22Rv1 (cell line): ENCODE data around the gene FYN.
A peak's percentile ranks its signal among the peaks of the same experiment; 100 is the strongest.

Experiments
- H3K27ac ChIP-seq: fragments of 450-650 bp; 2 replicates; pipeline ENCODE4 v1.5.1; 2017
- CTCF ChIP-seq: fragments of 450-650 bp; IDR thresholded peaks from 2 replicates; pipeline ENCODE4 v1.5.1; 2017; ENCODE audit warnings: mild to moderate bottlenecking
- ZFX ChIP-seq: fragments of 450-650 bp; IDR thresholded peaks from 2 replicates; pipeline ENCODE4 v1.6.1; 2017; ENCODE audit warnings: antibody characterized with exemption, borderline replicate concordance

The FYN gene

DNA sequence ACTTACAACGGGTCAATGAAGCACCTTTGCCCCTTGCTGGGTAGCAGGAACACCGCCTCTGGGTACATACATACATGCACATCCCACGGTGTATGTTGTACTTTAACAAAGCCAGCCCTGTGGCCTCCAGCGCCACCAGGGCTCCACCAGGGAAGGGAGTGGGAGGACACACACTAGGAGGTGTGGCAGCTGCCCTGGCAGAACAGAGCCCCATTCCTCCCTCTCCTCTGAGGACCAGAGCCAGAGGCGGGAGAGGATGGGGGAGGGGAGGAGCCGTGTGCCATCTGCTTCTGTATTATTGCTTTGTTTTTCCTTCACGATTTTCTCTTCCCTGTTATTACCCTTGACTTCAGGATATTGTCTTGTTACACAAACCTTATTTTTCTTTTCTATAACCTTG is 161.8 kb downstream of the FYN start:
- no peak overlapping the region for H3K27ac ChIP-seq
- no peak for TF ChIP-seq ZFX
- TF ChIP-seq CTCF: no peak

DNA sequence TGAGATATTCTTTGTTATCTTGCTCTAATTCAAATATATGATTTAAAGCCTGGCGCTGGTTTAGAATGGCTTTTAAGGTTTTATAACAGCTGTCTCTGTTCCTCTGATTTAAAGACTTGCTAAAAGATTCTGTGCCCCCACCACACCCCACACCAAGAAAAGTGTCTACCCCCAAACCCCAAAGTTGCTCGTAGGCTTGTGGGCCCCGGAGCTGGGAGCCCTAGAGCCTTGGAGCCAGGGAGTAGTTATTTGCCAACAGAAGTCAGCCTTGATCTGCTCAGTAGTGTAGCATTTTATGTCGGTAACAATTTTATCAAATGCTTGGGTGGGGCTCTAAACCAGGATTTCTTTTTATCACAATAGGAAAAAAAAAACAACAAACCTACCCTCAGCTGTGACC is 162.3 kb downstream of the FYN start:
- TF ChIP-seq ZFX: no peak
- no peak for TF ChIP-seq CTCF
- no peak overlapping the region for H3K27ac ChIP-seq

GRCh38 chr6:111710439-111710838 is 162.8 kb downstream of the FYN start:
- no peak overlapping the region for H3K27ac ChIP-seq
- no peak for TF ChIP-seq ZFX
- no peak for TF ChIP-seq CTCF

DNA sequence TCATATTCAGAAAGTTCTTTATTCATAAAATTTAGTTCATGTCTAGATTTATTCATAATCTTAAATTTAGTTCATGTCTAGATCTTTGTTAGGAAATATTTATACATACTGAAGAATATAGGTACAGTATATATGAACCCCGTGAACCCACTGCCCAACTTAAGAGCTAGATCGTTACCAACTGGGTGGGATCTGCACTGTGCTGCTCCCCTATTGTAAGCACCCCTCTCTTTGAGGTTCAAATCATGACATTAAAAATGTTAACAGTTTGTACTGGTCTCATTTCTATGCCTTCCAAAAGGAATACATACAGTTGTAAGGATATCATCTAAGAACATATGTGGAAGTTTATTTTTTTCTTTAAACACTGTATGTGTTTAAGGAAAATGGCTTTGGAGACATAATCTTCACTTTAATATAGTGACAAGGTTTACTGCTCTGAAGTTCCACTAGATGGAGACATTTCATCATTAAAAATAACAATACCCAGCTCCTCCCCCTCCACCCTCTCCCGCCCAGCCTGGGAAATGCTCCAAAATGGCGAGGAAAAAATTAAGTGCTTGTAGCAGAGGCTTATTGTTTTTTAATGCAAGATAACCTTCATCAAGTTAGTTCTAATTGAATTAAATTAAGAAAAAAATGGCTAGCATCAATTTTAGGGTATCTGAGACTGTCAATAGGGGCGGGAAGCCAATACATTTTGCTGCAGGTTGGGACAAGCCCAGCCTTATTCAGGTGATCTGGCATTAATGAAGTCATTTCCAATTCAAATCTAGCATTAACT is 163.4 kb downstream of the FYN start:
- TF ChIP-seq CTCF (peak; percentile 72), ZFX (no peak)
- no peak overlapping the region for H3K27ac ChIP-seq

DNA sequence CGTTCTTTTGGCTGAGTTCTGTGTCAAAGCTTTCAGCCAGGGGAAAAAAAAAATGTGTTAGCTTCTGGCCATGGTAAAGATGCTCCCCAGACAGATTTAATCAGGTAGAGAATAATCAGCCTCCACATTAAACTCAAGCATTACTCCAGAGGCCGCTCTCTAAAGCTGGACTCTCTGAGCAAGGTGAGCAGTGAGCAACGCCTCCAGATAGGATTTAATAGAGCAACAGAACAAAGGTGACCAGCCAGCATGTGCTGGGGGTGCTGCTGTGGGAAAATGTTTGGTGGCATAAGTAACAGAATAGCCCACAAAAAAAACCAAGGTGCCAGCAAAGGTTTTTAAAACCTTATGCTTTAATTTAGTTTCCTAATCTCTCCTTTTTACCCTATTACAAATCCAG is 164.1 kb downstream of the FYN start:
- no peak overlapping the region for H3K27ac ChIP-seq
- TF ChIP-seq ZFX (no peak), CTCF (no peak)

GRCh38 chr6:111707773-111708172 is 165.5 kb downstream of the FYN start:
- no peak overlapping the region for H3K27ac ChIP-seq
- TF ChIP-seq CTCF (no peak), ZFX (no peak)

- no peak for TF ChIP-seq CTCF
- no peak overlapping the region for H3K27ac ChIP-seq
These were observed 166.3 kb downstream of the FYN start for GRCh38 chr6:111706841-111707391.
